Esophagus muscularis mucosa (tissue), 3 donors: ENCODE results near the gene POLR2E.

Experiments used
- CTCF ChIP-seq, 3 experiments: fragments of 200-600 bp in 2 of 3; fragments of 450-650 bp in 1 of 3; sonication (generic) in 2 of 3; IDR thresholded peaks; one replicate each; pipeline ENCODE4 v1.5.1; 2017 to 2019; ENCODE audit warnings: antibody characterized with exemption in 3 of 3, mild to moderate bottlenecking in 2 of 3, moderate library complexity in 1 of 3
- POLR2A ChIP-seq: fragments of 450-650 bp; IDR thresholded peaks from one replicate; pipeline ENCODE4 v1.6.1; 2017; ENCODE audit warnings: antibody characterized with exemption, moderate library complexity, mild to moderate bottlenecking, low read depth

GRCh38 chr19:1039646-1040475, 55.3 kb downstream of the POLR2E start, which contains the start of gene ABCA7:
- TF ChIP-seq CTCF (IDR thresholded peaks at IDR 0.05) (peak in 1 of 3 experiments; percentile 31), POLR2A (no peak)
